H1 (cell line): ENCODE measurements around the gene CHMP4B. TPM values are rescaled to one million over a fixed set of nuclear protein-coding genes. Genes with fewer than 3 reads are reported as not detected.

Experiments
- CTCF ChIA-PET: fragments of 300-600 bp; sonication (Branson Sonifier 250); formaldehyde crosslinking; loops from one replicate; lab custom pipeline; 2021; ENCODE audit not compliant: partially characterized antibody; lab: Charles Lee
- POLR2A ChIA-PET: fragments of 300-600 bp; sonication (Branson Sonifier 250); formaldehyde crosslinking; loops from one replicate; lab custom pipeline; 2021; ENCODE audit warnings: inconsistent platforms; ENCODE audit not compliant: partially characterized antibody; lab: Charles Lee
- DNase-seq, 2 experiments: peaks; one replicate each; pipeline versions ENCODE4 v3.0.0 to v3.0.0-alpha.2; 2010 to 2022; ENCODE audit warnings: low spot score in 2 of 2, low read depth in 1 of 2, mixed read lengths in 1 of 2
- FAIRE-seq: peaks from 2 replicates; lab custom pipeline; 2011; peaks lifted over from hg19 to GRCh38; lab: Jason Lieb, UNC
- H2AFZ ChIP-seq: 2 replicates; pipeline ENCODE4 v1.8.1; 2012; ENCODE audit warnings: low read length, inconsistent platforms
- H2AK5ac ChIP-seq: 2 replicates; pipeline ENCODE4 v1.6.1; 2013; ENCODE audit warnings: low read depth, low read length
- H2BK120ac ChIP-seq: replicated peaks from 2 replicates; pipeline ENCODE3; 2013; ENCODE audit warnings: low read depth, low read length, inconsistent platforms
- H2BK12ac ChIP-seq: 2 replicates; pipeline ENCODE4 v1.6.1; 2013; ENCODE audit warnings: low read depth, low read length
- H2BK15ac ChIP-seq: 2 replicates; pipeline ENCODE4 v1.6.1; 2013; ENCODE audit warnings: low read length
- H2BK20ac ChIP-seq: 2 replicates; pipeline ENCODE4 v1.6.1; 2013; ENCODE audit warnings: low read length
- H2BK5ac ChIP-seq: 2 replicates; pipeline ENCODE4 v1.6.1; 2013; ENCODE audit warnings: low read depth, low read length
- H3K14ac ChIP-seq: 2 replicates; pipeline ENCODE4 v1.6.1; 2013; ENCODE audit warnings: inconsistent platforms; ENCODE audit not compliant: insufficient read length
- H3K18ac ChIP-seq: 2 replicates; pipeline ENCODE4 v1.6.1; 2013; ENCODE audit warnings: low read length; ENCODE audit errors: extremely low read depth
- H3K23ac ChIP-seq: 2 replicates; pipeline ENCODE4 v1.6.1; 2013; ENCODE audit warnings: inconsistent platforms; ENCODE audit not compliant: insufficient read length
- H3K23me2 ChIP-seq: 2 replicates; pipeline ENCODE4 v1.6.1; 2013; ENCODE audit warnings: low read depth, low read length
- H3K27ac ChIP-seq: 2 replicates; pipeline ENCODE4 v1.6.1; 2011; ENCODE audit warnings: low read depth, low read length, inconsistent platforms
- H3K27me3 ChIP-seq, 4 experiments: replicated peaks in 1 of 4; 1 replicate in 1 of 4; 2 replicates in 3 of 4; pipeline versions ENCODE4 v1.6.1 to v1.8.1; 2011 to 2013; ENCODE audit warnings: low read length in 3 of 4, mild to moderate bottlenecking in 3 of 4, inconsistent platforms in 2 of 4, mixed read lengths in 2 of 4, moderate library complexity in 1 of 4; ENCODE audit not compliant: control insufficient read depth in 3 of 4, insufficient read depth in 3 of 4; ENCODE audit errors: extremely low read depth in 1 of 4
- H3K36me3 ChIP-seq, 4 experiments: 2 replicates each; pipeline versions ENCODE4 v1.6.1 to v1.8.1; 2011 to 2013; ENCODE audit warnings: mild to moderate bottlenecking in 4 of 4, low read length in 3 of 4, moderate library complexity in 2 of 4, control low read depth in 1 of 4, inconsistent platforms in 1 of 4; ENCODE audit not compliant: insufficient read depth in 4 of 4, control insufficient read depth in 2 of 4
- H3K4ac ChIP-seq: replicated peaks from 2 replicates; pipeline ENCODE3; 2013; ENCODE audit warnings: low read length, low read depth, mixed read lengths, inconsistent platforms; ENCODE audit not compliant: insufficient read length
- H3K4me1 ChIP-seq, 4 experiments: replicated peaks in 1 of 4; 1 replicate in 1 of 4; 2 replicates in 3 of 4; pipeline versions ENCODE4 v1.6.1 to v1.8.1; 2011 to 2013; ENCODE audit warnings: low read length in 3 of 4, inconsistent platforms in 2 of 4, mixed read lengths in 1 of 4; ENCODE audit not compliant: insufficient read depth in 4 of 4, control insufficient read depth in 3 of 4
- H3K4me2 ChIP-seq, 2 experiments: 2 replicates each; pipeline versions ENCODE4 v1.6.1 to v1.8.1; 2011 to 2013; ENCODE audit warnings: low read depth in 2 of 2, low read length in 2 of 2, control low read depth in 1 of 2, inconsistent platforms in 1 of 2, mild to moderate bottlenecking in 1 of 2; ENCODE audit not compliant: insufficient read depth in 1 of 2
- H3K4me3 ChIP-seq, 4 experiments: fragments of 200-600, 300-600 bp in 1 of 4; sonication (generic), shearing (Covaris generic), sonication (Bioruptor Twin) in 1 of 4; 2 replicates each; pipeline versions ENCODE4 v1.5.1 to v1.8.1; 2011 to 2016; ENCODE audit warnings: low read length in 4 of 4, low read depth in 3 of 4, control low read depth in 2 of 4, inconsistent platforms in 2 of 4, mild to moderate bottlenecking in 2 of 4, mixed read lengths in 1 of 4, moderate library complexity in 1 of 4; ENCODE audit not compliant: insufficient read depth in 2 of 4; ENCODE audit errors: extremely low read depth in 1 of 4
- H3K56ac ChIP-seq: replicated peaks from 2 replicates; pipeline ENCODE3; 2013; ENCODE audit warnings: low read depth, mild to moderate bottlenecking, mixed read lengths, low read length, inconsistent platforms; ENCODE audit not compliant: insufficient read length
- H3K79me1 ChIP-seq: 2 replicates; pipeline ENCODE4 v1.6.1; 2013; ENCODE audit warnings: low read depth, low read length, control low read depth
- H3K79me2 ChIP-seq, 2 experiments: 2 replicates each; pipeline versions ENCODE4 v1.6.1 to v1.8.1; 2012 to 2013; ENCODE audit warnings: low read length in 2 of 2, mild to moderate bottlenecking in 2 of 2, inconsistent platforms in 1 of 2; ENCODE audit not compliant: insufficient read depth in 2 of 2, control insufficient read depth in 1 of 2
- H3K9ac ChIP-seq, 4 experiments: replicated peaks in 1 of 4; 1 replicate in 1 of 4; 2 replicates in 3 of 4; pipeline versions ENCODE4 v1.6.1 to v1.8.1; 2011 to 2013; ENCODE audit warnings: low read depth in 3 of 4, low read length in 3 of 4, control low read depth in 2 of 4, mild to moderate bottlenecking in 2 of 4, moderate library complexity in 2 of 4, inconsistent platforms in 1 of 4; ENCODE audit errors: extremely low read depth in 1 of 4
- H3K9me3 ChIP-seq, 2 experiments: 2 replicates each; pipeline versions ENCODE4 v1.6.1 to v1.8.1; 2012 to 2013; ENCODE audit warnings: mild to moderate bottlenecking in 2 of 2, moderate library complexity in 2 of 2, control low read depth in 1 of 2, inconsistent platforms in 1 of 2, low read depth in 1 of 2, low read length in 1 of 2, mixed read lengths in 1 of 2; ENCODE audit not compliant: insufficient read depth in 2 of 2
- H4K20me1 ChIP-seq, 2 experiments: replicated peaks in 1 of 2; 2 replicates each; pipeline versions ENCODE3 to v1.8.1; 2011 to 2013; ENCODE audit warnings: inconsistent platforms in 2 of 2, low read length in 2 of 2, mild to moderate bottlenecking in 1 of 2; ENCODE audit not compliant: insufficient read depth in 2 of 2, control insufficient read depth in 1 of 2
- H4K5ac ChIP-seq: 2 replicates; pipeline ENCODE4 v1.6.1; 2013; ENCODE audit warnings: low read length, low read depth, mixed read lengths, inconsistent platforms; ENCODE audit not compliant: insufficient read length
- H4K8ac ChIP-seq: 2 replicates; pipeline ENCODE4 v1.8.0; 2013; ENCODE audit warnings: mild to moderate bottlenecking, moderate library complexity, low read length, inconsistent platforms; ENCODE audit not compliant: insufficient read depth; ENCODE audit errors: extremely low read depth
- H4K91ac ChIP-seq: replicated peaks from 2 replicates; pipeline ENCODE3; 2013; ENCODE audit warnings: low read length, mixed read lengths, inconsistent platforms; ENCODE audit not compliant: insufficient read length
- BACH1 ChIP-seq: IDR thresholded peaks from 2 replicates; pipeline ENCODE4 v1.6.1; 2012; ENCODE audit warnings: low read length, improper control_type of control experiment
- BRCA1 ChIP-seq: IDR thresholded peaks from 2 replicates; pipeline ENCODE4 v1.6.1; 2012; ENCODE audit warnings: low read depth, low read length, improper control_type of control experiment
- CTBP2 ChIP-seq: IDR thresholded peaks from 2 replicates; pipeline ENCODE4 v1.7.0; 2011; ENCODE audit warnings: borderline replicate concordance, mild to moderate bottlenecking, moderate library complexity, mixed read lengths, low read length; ENCODE audit not compliant: insufficient read depth, insufficient read length
- EGR1 ChIP-seq: IDR thresholded peaks from 2 replicates; pipeline ENCODE4 v1.6.1; 2011; ENCODE audit warnings: low read depth, low read length, borderline replicate concordance
- EZH2 ChIP-seq: fragments of 200-600 bp; sonication (generic); IDR thresholded peaks from 2 replicates; pipeline ENCODE4 v1.7.1; 2012; ENCODE audit warnings: low read depth, mild to moderate bottlenecking, moderate library complexity, low read length, inconsistent platforms; ENCODE audit not compliant: severe bottlenecking
- KDM4A ChIP-seq: IDR thresholded peaks from one replicate; pipeline ENCODE4 v1.7.1; 2012; ENCODE audit warnings: low read depth, mild to moderate bottlenecking, moderate library complexity, low read length, inconsistent platforms; ENCODE audit not compliant: severe bottlenecking
- TAF7 ChIP-seq: optimal IDR thresholded peaks from 2 replicates; pipeline ENCODE3; 2011; ENCODE audit warnings: low read depth, mild to moderate bottlenecking, inconsistent platforms, low read length, moderate library complexity, borderline replicate concordance
- WGBS, 2 experiments: shearing (Covaris generic) in 1 of 2; methylation state at CpG; one replicate each; pipeline versions ENCODE4 v1.1.6 to v1.1.7; 2013 to 2015; ENCODE audit warnings: low lambda C conversion rate in 2 of 2, mixed read lengths in 2 of 2, inconsistent platforms in 1 of 2, low coverage in 1 of 2, missing lambda C conversion rate in 1 of 2; ENCODE audit not compliant: insufficient replicate concordance in 2 of 2, insufficient coverage in 1 of 2, insufficient read length in 1 of 2; ENCODE audit errors: extremely low coverage in 1 of 2, missing lambda C conversion rate in 1 of 2; 5-methylcytosine and 5-hydroxymethylcytosine counted together
- polyA plus RNA-seq, 7 experiments: library from polyadenylated mRNA; depleted of rRNA in 3 of 7; stranded (reverse) in 5 of 7; unstranded in 2 of 7; fragments of >200 nt in 5 of 7; fragments of 200-250 nt in 2 of 7; gene quantifications; 1 replicate in 5 of 7; 2 replicates in 1 of 7; 4 replicates in 1 of 7; pipeline versions ENCODE4 v1.2.1 to v1.2.3, GENCODE V29; 2011 to 2013; ENCODE audit warnings: missing spikeins in 2 of 7, mixed read lengths in 2 of 7
- total RNA-seq: library from RNA; stranded (reverse); fragmentation: NEBNext Ultra II Directional; extraction: Animal tissue kit (Norgen Biotek cat#: 25700); gene quantifications from 2 replicates; pipeline ENCODE4 v1.2.1, GENCODE V29; 2021

CHMP4B gene
- total and polyA plus RNA-seq, 2 of the 8 experiments (the other 6 are each of a cell fraction or from before 2014, with no cell fraction given), result 38.6 to 66.3 TPM

- Histone ChIP-seq H3K79me2 (peaks cover 3 to 30% of the 10 kb centered on the region in 2 experiments; a peak in 3 of 4 replicates), H3K27me3 (no peaks in the 10 kb centered on the region), H3K4me3 (no peak overlapping the region), H3K27ac (no peak overlapping the region), H2AK5ac (no peak overlapping the region), H2BK20ac (no peak overlapping the region), H3K9ac (no peak overlapping the region), H3K18ac (no peak overlapping the region), H3K79me1 (peaks cover 7% of the 10 kb centered on the region), H2BK120ac (no peak overlapping the region), H3K9me3 (no peaks in the 10 kb centered on the region), H3K23me2 (0 out of 2 replicates have a peak, but pooled peaks cover 2% of the 10 kb centered on the region), H3K4me1 (peaks cover 10 to 14% (median 10%) of the 10 kb centered on the region in 4 experiments), H4K20me1 (peaks cover 0 to 5% of the 10 kb centered on the region in 2 experiments), H3K56ac (no peak overlapping the region), H2AFZ (no peak overlapping the region), H2BK15ac (no peak overlapping the region), H3K23ac (no peak overlapping the region), H3K36me3 (peaks cover 5 to 28% (median 17%) of the 10 kb centered on the region in 4 experiments; a peak in 7 of 8 replicates), H2BK5ac (no peak overlapping the region), H2BK12ac (no peak overlapping the region), H4K8ac (no peak overlapping the region), H4K5ac (no peak overlapping the region), H3K4ac (no peak overlapping the region), H3K14ac (no peak overlapping the region), H3K4me2 (no peak overlapping the region), H4K91ac (no peak overlapping the region)
- 89% methylated on average over 3 of the region's 3 CpGs; no CpG with 5 or more reads in 1 of the 2 experiments for WGBS, 2 experiments
- ChIA-PET CTCF (interaction anchor here (1.4 to 5.4 kb wide), 10 partner anchors 9 to 219 kb away, joined by 3 to 31 read pairs (median 6); no protein-coding TSS in a partner anchor), POLR2A (interaction anchor here (1.2 to 1.8 kb wide), 3 partner anchors 9 to 13 kb away, joined by 3 to 7 read pairs (median 5); no protein-coding TSS in a partner anchor)
- TF ChIP-seq CTBP2 (no peak), KDM4A (no peak), BACH1 (no peak), EGR1 (no peak), EZH2 (no peak), TAF7 (no peak), BRCA1 (no peak)
- FAIRE-seq (no peak), DNase-seq (no peak)
These were observed 39.0 kb downstream of the CHMP4B start for GRCh38 chr20:33850159-33850558.
